ENCODE results near the gene ZNF496. TPM values are rescaled to one million over a fixed set of nuclear protein-coding genes. Genes with fewer than 3 reads are reported as not detected.

ZNF496 gene
- total RNA-seq, 1 donor from 2014 or later = 43.9 TPM

DNA sequence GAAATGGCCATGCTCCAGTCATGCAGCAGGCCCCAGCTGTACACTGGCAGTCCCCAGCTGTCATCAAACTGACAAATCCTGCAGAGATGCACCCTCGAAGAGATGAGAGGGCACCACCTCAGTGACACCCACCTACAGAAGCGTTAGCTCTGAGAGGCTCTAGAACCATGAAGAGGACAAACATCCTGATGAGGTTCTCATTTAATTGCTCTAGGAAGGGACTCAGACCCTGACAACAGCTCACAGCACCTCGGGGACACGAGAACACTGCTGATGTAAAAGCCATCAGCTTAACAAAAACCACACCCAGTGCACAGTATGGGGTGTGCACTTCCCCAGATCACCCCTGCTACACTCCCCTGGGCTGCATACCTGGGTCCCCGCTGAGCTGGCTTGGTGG is 3.4 kb downstream of the ZNF496 start:
- no peak for DNase-seq (ENCODE audit: low read depth)
- TF ChIP-seq, protein P1, sequence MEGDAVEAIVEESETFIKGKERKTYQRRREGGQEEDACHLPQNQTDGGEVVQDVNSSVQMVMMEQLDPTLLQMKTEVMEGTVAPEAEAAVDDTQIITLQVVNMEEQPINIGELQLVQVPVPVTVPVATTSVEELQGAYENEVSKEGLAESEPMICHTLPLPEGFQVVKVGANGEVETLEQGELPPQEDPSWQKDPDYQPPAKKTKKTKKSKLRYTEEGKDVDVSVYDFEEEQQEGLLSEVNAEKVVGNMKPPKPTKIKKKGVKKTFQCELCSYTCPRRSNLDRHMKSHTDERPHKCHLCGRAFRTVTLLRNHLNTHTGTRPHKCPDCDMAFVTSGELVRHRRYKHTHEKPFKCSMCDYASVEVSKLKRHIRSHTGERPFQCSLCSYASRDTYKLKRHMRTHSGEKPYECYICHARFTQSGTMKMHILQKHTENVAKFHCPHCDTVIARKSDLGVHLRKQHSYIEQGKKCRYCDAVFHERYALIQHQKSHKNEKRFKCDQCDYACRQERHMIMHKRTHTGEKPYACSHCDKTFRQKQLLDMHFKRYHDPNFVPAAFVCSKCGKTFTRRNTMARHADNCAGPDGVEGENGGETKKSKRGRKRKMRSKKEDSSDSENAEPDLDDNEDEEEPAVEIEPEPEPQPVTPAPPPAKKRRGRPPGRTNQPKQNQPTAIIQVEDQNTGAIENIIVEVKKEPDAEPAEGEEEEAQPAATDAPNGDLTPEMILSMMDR (conservative IDR thresholded peaks at IDR 0.05; ENCODE audit: low read depth, low read length) = no peak

DNA sequence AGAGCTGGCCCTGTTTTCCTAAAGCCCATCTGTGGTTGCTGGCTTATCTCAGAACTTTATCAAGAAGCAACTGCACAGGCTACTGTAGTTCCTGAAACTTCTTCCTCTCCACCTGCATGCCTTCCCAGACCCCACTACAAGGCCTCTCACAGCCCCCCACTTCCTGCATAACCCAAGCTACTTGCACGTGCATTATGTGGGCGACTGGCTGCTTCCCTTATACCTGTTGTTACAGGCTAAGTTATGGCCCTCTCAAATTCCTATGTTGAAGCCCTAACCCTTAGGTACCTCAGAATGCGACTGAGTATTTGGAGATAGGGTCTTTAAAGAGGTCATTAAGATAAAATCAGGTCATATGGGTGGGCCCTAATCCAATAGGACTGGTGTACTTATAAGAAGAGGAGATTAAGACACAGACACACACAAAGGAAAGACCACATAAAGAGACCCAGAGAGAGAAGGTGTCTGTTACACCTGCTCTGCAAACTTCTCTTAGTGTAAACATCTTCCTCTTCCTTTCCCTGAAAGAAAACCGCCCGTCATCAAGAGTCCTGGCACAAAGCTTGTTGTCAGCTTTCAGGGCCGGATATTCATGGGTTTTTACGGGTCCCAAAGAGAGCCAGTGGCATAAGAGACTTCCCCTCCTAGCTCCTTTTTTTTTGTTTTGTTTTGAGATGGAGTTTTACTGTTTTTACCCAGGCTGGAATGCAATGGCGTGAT is 5.1 kb downstream of the ZNF496 start:
- no peak overlapping the region for H3K4me3 ChIP-seq (ENCODE audit: low read depth, low read length)
- DNase-seq (ENCODE audit: low read depth) = no peak
- TF ChIP-seq, protein P1 (conservative IDR thresholded peaks at IDR 0.05; ENCODE audit: low read depth, low read length) = no peak

More for the DNA sequence above, 3.4 kb downstream of the ZNF496 start:
- no peak overlapping the region for H3K4me3 ChIP-seq (ENCODE audit: low read depth, low read length)

DNA sequence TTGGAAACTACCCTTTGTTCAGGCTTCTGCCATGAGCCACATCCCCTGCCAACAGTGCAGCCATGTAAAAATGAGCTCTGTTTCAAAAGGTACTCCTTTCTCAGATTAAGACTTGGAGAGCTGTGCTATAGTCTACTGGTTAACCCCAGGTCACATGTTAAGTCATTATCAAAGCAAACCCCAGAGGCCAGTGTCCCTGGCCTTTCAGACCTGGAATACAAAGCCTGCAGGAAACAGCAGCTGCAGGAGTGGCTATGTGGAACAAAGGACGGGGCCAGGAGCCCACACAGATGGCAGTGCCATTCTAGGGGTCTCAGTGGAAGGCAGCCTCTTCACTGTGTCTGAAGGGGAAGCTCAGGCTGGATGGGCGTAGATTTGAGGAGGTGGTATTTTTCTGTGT is 6.7 kb downstream of the ZNF496 start:
- TF ChIP-seq, protein P1 (conservative IDR thresholded peaks at IDR 0.05; ENCODE audit: low read depth, low read length) = no peak
- DNase-seq (ENCODE audit: low read depth) = no peak

DNA sequence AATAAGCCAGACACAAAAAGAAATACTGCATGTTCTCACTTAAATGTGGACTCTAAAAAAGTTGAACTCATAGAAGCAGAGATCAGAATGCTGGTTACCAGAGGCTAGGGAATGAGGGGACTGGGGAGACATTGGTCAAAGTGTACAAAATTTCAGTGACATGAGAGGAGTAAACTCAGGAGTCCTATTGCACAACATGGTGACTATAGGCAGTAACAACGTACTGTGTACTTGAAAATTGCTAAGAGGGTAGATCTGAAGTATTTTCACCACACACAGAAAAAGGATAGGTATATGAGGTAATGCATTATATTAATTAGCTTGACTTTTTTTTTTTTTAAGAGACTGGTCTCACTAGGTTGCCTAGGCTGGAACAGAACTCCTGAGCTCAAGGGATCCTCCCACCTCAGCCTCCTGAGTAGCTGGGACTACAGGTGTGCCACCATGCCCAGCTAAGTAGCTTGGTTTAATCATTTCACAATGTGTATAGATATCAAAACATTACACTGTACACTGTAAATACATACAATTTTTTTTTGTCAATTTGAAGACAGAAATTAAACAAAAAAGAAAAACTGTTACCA is 7.4 kb downstream of the ZNF496 start:
- DNase-seq (ENCODE audit: low read depth) = no peak
- no peak overlapping the region for H3K4me3 ChIP-seq (ENCODE audit: low read depth, low read length)
- TF ChIP-seq, protein P1 (conservative IDR thresholded peaks at IDR 0.05; ENCODE audit: low read depth, low read length) = no peak

More for the DNA sequence above, 6.7 kb downstream of the ZNF496 start:
- no peak overlapping the region for H3K4me3 ChIP-seq (ENCODE audit: low read depth, low read length)

DNA sequence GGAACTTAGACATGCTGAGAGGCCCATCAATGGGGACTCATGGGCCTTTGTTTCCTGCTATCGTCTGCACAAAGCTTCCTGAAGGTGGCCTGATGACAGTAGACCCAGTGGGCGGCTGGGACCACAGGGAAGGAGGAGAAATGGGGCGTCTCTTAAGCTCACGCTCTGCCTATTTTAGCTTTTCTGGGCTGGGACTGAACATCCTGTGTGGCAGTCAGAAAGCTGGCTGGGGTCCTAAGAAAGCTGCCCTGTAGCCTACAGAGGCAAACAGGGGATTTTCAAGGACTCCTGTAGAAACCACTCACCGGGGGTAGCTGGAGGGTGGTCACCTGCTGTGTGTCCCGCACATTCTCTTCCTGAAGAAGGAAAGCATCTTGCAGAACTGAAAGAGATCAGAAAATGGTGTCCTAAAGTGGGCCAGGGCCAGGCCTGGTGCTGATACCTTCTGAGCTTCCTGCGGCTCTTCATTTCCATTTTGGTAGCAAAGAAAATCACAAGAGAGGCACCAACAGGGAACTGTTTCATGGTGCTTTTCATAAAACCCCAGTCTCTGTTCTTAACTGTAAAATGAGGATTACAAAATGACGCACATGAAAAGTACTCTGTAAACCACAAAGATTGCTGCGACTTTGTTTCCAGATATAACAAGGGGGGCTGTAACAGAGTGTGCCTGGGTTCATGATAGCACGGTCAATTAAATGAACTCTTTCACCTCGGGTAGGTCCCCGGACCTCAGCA is 8.6 kb downstream of the ZNF496 start:
- H3K4me3 ChIP-seq (ENCODE audit: low read depth, low read length) = no peak overlapping the region
- TF ChIP-seq, protein P1 (conservative IDR thresholded peaks at IDR 0.05; ENCODE audit: low read depth, low read length) = no peak
- no peak for DNase-seq (ENCODE audit: low read depth)

DNA sequence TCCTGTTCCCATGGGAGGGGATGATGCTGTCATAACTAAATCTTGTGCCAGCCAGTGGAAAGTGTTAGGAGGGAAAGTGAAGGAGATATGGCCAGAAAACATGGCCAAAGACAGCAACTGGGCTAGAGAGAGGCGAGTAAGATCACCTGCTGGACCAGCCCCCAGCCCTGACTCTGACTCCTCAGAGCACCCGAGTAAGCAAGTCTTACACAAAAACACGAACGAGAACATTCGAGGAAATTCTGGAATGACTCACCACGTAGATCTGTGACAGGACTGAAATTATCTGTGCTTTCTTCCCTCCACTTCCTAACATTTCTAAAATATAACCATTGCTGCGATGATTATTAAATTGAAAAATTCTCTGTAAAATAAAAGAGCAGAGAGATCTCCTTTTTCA is 9.2 kb downstream of the ZNF496 start:
- no peak overlapping the region for H3K4me3 ChIP-seq (ENCODE audit: low read depth, low read length)
- TF ChIP-seq, protein P1 (conservative IDR thresholded peaks at IDR 0.05; ENCODE audit: low read depth, low read length) = no peak
- no peak for DNase-seq (ENCODE audit: low read depth)
